ENCODE results near the gene CACNA2D3. TPM values are rescaled to one million over a fixed set of nuclear protein-coding genes. Genes with fewer than 3 reads are reported as not detected.
A peak's percentile ranks its signal among the peaks of the same experiment; 100 is the strongest.

Gene CACNA2D3
- total RNA-seq, 1 donor from 2014 or later = 0.29 TPM

- Mint-ChIP-seq H3K27ac (no peak overlapping the region), H3K36me3 (ENCODE audit: insufficient read depth) (no peaks in the 10 kb centered on the region), H3K27me3 (no peaks in the 10 kb centered on the region), H3K9me3 (ENCODE audit: low read depth) (no peaks in the 10 kb centered on the region), H3K4me1 (ENCODE audit: low read depth) (no peaks in the 10 kb centered on the region), H3K4me3 (ENCODE audit: low read depth) (no peak overlapping the region)
- TF ChIP-seq CTCF (IDR thresholded peaks at IDR 0.05; ENCODE audit: unreplicated experiment) = no peak
- no peak for DNase-seq (ENCODE audit: low spot score, unreplicated experiment)
Measured at GRCh38 chr3:54712539-54712938, 590.2 kb downstream of the CACNA2D3 start.

GRCh38 chr3:54713031-54713430 lies 590.7 kb downstream of the CACNA2D3 start:
- H3K36me3 Mint-ChIP-seq (ENCODE audit: insufficient read depth) = no peaks in the 10 kb centered on the region
- no peak overlapping the region for H3K27ac Mint-ChIP-seq
- H3K4me3 Mint-ChIP-seq (ENCODE audit: low read depth) = no peak overlapping the region
- DNase-seq (ENCODE audit: low spot score, unreplicated experiment) = no peak
- no peak for TF ChIP-seq CTCF (IDR thresholded peaks at IDR 0.05; ENCODE audit: unreplicated experiment)
- H3K9me3 Mint-ChIP-seq (ENCODE audit: low read depth) = no peaks in the 10 kb centered on the region
- H3K27me3 Mint-ChIP-seq = no peaks in the 10 kb centered on the region
- H3K4me1 Mint-ChIP-seq (ENCODE audit: low read depth) = no peaks in the 10 kb centered on the region

- Mint-ChIP-seq H3K9me3 (ENCODE audit: low read depth) (no peaks in the 10 kb centered on the region), H3K36me3 (ENCODE audit: insufficient read depth) (no peaks in the 10 kb centered on the region), H3K27ac (no peak overlapping the region), H3K4me1 (ENCODE audit: low read depth) (no peaks in the 10 kb centered on the region), H3K27me3 (no peaks in the 10 kb centered on the region), H3K4me3 (ENCODE audit: low read depth) (no peak overlapping the region)
- no peak for DNase-seq (ENCODE audit: low spot score, unreplicated experiment)
- TF ChIP-seq CTCF (IDR thresholded peaks at IDR 0.05; ENCODE audit: unreplicated experiment) = no peak
Measured at GRCh38 chr3:54713455-54713854, 591.1 kb downstream of the CACNA2D3 start.

GRCh38 chr3:54714035-54714434 lies 591.7 kb downstream of the CACNA2D3 start:
- peak overlapping the region; percentile 8 for H3K27ac Mint-ChIP-seq
- no peaks in the 10 kb centered on the region for H3K4me1 Mint-ChIP-seq (ENCODE audit: low read depth)
- H3K27me3 Mint-ChIP-seq = no peaks in the 10 kb centered on the region
- H3K4me3 Mint-ChIP-seq (ENCODE audit: low read depth) = no peak overlapping the region
- H3K9me3 Mint-ChIP-seq (ENCODE audit: low read depth) = no peaks in the 10 kb centered on the region
- H3K36me3 Mint-ChIP-seq (ENCODE audit: insufficient read depth) = no peaks in the 10 kb centered on the region
- no peak for DNase-seq (ENCODE audit: low spot score, unreplicated experiment)
- no peak for TF ChIP-seq CTCF (IDR thresholded peaks at IDR 0.05; ENCODE audit: unreplicated experiment)

- no peaks in the 10 kb centered on the region for H3K9me3 Mint-ChIP-seq (ENCODE audit: low read depth)
- no peak for DNase-seq (ENCODE audit: low spot score, unreplicated experiment)
- no peaks in the 10 kb centered on the region for H3K36me3 Mint-ChIP-seq (ENCODE audit: insufficient read depth)
- no peak overlapping the region for H3K4me3 Mint-ChIP-seq (ENCODE audit: low read depth)
- H3K27ac Mint-ChIP-seq = no peak overlapping the region
- no peak for TF ChIP-seq CTCF (IDR thresholded peaks at IDR 0.05; ENCODE audit: unreplicated experiment)
- H3K27me3 Mint-ChIP-seq = peaks cover 2% of the 10 kb centered on the region
- H3K4me1 Mint-ChIP-seq (ENCODE audit: low read depth) = no peaks in the 10 kb centered on the region
Measured at GRCh38 chr3:54717506-54717905, 595.2 kb downstream of the CACNA2D3 start.
